HG02943 (cell line): ENCODE measurements around the gene ARHGAP22.

Experiments
- ATAC-seq: cut with Tn5 transposase; IDR thresholded peaks from one replicate; pipeline ENCODE4 v1.9.1; 2021; ENCODE audit warnings: mild to moderate bottlenecking, low read depth, moderate library complexity; ENCODE audit not compliant: unreplicated experiment

ARHGAP22 gene

DNA sequence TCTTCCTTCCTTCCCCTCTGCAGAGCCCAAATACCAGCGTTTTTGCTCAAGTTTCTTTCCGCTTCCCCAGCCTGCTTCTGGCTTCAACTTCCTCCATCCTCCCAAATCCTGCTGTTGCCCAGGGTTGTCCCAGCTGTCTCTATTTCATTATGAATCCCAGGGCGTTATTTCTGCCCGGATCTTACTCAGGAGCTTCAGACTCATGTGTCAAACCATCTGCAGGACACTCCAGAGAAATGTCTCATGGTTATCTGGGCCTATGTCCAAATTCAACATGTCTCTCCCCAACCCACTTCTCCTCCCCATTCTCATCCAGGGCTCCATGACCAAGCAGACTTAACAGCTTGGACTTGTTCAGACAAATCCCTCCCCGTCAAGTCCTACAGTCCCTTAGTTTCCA is 15.6 kb downstream of the ARHGAP22 start:
- ATAC-seq = no peak

DNA sequence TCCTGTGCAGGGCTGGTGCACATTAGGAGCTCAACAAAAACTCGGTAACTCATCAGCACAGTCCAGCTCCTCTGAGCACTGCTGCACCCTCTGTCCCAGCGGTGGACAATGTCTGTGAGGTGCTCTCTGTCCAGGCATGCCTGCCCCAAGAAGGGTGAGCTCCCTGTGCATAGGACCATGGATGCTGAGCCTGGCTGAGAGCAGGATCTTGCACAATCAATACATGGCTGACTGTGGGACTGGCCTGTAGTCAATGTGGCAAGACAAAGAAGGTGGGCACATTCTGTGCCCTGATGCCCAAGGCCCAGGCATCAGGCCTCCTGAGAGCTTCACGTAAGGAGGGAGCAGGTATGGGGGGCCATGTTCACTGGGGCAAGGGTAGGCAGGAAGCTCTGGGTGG is 17.1 kb downstream of the ARHGAP22 start:
- ATAC-seq = no peak

DNA sequence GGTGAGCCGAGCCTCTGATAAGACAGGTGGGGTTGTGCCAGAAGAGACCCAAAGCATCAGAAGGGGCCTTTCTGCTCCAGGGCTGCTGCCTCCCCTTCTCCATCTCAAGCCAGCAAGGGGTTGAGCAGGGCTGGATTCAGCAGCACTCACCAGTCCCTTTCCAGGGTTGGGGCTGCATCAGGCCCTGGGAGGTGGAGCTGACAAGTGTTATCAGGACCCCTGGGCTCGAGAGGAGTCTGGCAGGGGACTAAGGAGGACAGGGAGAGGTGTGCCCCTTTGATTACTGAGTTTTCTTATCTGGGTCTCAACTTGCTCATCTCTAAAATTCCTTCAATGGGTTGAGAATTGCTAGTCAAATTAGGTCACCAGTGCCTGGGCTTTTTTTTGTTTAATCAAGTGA is 17.8 kb downstream of the ARHGAP22 start:
- no peak for ATAC-seq

DNA sequence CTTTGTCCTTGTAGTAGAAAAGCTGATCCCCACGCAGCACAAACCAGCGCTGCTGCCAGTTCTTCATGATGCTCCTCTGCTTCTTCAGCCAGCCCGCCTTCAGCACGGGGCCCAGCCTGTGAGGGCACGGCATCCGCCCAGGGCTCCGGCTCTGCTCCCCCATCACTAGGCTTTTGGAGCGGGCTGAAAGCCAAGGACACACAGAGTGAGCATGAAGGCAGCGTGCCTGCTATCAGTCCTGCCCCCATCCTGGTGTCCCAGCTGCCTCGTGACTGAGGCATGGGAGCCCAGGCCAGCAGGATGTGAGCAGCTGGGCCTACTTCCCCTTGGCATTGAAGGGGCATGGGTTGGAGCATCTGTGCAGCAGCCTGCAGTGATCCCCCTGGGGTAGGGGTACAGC is 21.9 kb downstream of the ARHGAP22 start:
- no peak for ATAC-seq

DNA sequence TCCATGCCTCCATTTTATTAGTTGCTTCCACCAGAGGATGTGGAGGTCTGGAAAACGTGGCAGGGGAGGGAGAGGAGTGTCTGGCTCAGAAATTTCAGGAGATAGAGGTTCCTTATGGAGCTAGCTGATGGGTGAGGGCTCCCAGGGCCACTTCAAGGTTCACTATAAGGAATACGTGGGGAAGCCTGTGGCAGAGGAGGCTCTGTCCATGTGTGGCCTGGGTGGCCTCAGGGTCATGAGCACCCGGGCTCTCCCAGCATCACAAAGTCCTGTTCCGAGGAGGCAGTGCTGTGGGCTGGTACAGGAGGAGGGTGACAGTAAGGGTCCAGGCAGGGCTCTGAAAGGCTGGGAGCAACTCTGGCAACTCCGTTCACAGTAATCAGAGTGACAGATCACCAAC is 24.6 kb downstream of the ARHGAP22 start:
- no peak for ATAC-seq

DNA sequence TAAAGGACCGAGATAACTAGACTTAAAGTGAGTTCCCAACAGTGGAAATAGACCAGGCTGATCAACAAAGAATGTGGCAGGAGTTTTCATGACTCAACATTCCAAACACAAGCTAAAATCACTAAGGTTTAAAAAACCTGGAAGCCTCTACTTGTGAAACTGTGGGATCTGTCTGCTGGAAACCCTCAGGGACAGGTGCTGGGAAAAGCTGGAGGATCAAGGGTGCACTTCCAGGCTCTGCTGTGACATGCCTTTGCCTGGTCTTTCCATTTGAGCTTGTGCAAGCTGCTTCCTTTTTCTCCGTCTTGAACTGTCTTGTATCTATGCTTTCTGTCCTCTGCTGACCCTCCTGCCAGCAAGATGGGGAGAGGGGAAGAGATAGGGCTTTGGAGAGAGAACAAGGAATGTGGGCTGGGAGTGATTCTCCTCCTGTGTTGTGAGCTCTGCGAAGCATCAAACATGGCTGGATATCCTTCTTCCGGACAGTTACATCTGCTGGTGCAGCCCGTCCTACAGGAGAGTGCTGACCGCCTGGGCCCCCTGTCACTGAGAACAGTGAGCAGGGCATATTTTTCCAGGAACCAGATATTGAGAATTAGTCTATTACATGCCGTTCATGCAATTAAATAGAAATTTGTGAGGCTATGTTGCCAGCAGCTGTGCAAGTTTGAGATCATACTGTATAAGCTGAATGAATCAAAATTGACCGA is 25.5 kb downstream of the ARHGAP22 start:
- no peak for ATAC-seq

DNA sequence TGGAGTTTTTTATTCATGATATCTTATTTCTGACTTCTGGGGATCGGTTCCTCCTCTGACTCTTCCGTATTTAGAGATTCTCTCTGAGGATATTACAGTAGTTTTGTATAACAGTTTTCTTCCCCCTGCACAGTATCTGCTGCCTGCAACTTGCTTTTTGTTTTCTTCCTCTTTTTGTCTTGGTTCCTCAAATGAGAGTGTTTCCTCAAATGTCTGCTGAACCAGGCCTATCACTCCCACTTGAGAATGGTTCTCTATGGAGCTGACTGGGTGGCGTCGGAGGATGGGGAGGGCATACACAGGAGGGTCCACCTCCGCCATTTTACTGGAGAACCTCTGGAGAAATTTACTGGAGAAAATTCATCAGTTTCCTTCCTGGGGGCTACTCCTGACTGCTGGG is 27.7 kb downstream of the ARHGAP22 start:
- ATAC-seq = no peak

DNA sequence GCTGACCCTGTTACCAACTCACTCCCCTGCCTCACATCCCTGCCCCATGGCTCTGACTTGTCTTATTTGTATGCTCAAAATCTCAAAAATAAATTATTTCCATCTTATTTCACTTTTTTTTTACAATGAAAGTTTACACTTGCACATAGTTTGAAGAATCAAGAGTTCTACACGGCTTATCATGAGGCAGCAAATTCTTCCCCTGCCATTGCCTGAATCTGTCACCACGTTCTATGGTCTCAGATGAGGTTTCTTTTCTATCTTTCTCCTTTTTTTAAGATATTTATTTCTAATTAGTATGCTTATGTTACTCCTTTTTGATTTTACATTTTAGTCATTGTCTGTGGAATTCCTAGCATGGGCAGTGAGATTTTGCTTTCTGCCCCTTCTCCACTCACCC is 28.4 kb downstream of the ARHGAP22 start:
- ATAC-seq = no peak

DNA sequence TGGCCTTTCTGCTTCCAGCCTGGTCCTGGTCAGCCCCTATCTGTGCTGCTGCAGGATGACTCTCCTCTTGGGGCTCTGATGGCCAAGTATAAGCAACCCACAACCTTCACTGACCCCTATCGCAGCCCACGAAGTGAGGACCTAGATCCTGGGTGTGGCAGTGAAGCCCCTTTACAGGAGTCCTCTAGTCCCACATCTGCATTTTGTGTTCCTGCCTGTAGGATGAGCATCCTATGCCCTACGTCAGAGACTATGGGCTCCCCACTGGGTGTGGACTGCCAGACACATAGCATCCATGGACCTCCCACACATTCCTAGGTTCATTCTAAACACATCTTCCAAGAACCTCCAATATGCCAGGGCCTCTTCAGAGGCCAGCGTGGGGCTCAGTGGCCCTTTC is 29.0 kb downstream of the ARHGAP22 start:
- ATAC-seq = no peak

DNA sequence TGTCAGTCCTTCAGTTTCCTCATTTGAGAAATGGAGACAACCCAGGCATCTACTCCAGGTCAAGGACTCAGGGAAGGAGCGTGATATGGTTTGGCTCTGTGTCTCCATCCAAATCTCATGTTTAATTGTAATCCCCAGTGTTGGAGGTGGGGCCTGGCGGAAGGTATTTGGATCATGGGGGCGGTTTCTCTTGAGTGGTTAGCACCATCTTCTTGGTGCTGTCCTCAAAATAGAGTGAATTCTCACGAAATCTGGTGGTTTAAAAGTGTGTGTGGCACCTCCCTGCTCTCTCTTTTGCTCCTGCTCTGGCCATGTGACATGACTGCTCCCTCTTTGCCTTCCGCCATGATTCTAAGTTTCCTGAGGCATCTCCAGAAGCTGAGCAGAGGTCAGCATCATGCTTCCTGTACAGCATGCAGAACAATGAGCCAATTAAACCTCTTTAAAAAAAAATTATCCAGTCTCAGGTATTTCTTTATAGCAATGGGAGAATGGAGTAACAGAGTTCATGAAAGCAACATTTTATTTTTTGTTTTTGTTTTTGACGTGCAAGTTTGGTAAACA is 30.0 kb downstream of the ARHGAP22 start:
- ATAC-seq = no peak

DNA sequence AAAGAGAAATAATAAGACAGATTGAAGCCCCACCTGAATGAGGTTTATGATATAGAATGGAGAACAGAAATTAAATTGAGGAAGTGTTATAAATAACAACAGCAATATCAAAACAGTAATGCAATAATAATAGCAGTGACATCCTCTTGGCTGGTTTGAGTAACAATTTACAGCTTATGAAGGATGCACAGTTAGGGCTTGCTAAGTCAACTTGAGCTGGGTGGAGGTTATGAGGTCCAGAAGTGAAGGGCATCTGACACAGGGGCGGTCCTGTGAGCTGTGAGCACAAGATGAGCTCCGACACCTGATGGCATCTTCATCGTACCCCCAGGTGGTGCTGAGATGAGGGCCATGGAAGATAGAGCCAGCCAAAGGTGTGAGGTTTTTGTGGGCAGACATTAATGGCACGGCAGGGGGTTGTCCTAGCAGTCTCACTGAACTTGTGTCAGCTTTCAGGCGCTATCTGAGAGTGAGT is 30.5 kb downstream of the ARHGAP22 start:
- no peak for ATAC-seq

DNA sequence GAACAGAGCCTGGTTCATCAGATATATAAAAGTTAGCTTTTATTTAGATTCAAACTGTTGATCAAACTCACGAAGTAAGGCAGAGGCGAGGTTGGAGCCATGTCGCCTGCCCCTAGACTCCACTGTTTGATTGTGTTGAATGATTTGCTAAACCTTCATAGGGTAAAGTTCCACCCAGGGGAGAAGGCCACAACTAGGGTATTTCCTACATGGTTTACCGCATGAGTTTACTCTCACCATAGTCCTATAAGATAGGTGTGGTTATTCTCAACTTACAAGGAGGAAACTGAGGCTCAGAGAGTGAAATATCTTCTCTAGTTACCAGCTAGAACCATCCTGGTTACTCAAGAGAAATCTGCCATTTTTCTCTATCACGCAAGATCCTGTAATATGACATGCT is 31.8 kb downstream of the ARHGAP22 start:
- ATAC-seq = no peak

DNA sequence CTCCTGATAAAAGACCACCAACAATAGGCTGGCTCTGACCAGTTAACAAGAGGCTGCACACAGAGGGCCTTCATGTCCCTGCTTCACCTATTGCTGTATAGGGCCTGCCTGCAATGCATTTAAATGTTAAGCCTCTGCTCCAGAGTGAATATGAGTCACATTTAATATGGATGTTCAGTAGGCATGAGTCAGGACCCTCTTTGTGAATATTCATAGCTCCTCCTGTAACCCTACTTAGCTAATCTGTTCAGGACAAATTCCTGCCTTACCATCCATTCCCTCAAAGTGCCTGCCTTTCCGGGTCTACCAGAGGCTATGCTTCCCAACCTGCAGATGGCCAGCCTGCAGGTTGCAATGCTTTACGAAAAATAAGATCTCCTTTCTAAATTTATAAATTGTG is 32.5 kb downstream of the ARHGAP22 start:
- ATAC-seq = no peak

DNA sequence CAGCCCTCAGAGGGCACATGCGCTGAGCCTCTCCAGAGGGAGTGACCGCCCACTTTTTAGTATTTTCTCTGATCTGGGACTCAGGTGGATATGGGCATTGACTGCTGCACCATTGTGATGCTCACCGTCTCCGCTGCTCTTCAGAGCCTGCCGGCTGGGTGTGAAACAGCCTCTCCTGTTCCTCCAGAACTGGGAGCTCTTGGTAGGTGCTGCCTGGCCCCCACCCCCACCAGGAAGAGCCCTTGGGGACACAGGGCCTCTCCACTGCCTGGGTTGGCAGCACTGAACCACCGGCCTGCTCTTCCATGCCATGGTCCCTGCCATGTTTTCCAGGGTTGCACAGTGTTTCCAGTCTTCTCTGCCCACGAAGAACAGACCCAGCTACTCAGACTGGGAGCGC is 36.3 kb downstream of the ARHGAP22 start:
- no peak for ATAC-seq

DNA sequence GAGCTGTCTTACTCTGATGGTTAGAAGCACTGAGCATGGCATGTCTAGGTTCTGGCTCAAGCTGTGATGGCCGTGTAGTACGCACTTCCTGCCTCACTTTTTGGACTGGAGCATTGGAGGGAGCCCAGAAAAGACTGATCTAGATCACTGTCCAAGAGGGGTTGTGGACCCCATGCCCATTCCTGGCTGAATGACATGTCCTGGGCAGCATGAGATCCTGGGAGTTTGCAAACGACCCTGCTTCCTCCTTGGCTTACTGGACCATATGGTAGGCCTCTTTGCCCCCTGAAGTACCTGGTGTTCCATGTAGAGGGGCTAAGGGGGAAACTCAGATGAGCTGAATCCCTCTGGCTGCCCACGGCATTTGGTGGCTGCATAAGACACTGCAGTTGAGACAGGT is 36.7 kb downstream of the ARHGAP22 start:
- ATAC-seq = no peak

DNA sequence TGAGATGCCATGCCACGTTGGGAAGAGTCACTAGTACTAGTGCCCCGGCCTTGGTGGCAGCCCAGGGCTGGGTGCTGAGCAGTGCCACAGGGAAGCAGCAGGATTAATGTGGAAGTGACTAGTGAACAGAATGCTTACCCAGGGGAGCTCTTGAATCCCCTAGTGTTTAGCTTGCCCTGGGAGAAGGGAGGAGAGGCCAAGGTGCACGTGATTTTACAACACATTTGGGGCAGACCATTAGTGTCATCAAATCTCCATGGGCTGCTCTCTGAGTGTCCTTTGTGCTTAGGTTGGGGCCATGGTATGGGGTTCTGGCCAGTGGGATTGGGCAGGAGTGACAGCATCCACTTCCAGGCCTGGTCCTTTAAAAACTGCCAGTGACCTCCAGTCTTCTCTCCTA is 37.5 kb downstream of the ARHGAP22 start:
- ATAC-seq = no peak

DNA sequence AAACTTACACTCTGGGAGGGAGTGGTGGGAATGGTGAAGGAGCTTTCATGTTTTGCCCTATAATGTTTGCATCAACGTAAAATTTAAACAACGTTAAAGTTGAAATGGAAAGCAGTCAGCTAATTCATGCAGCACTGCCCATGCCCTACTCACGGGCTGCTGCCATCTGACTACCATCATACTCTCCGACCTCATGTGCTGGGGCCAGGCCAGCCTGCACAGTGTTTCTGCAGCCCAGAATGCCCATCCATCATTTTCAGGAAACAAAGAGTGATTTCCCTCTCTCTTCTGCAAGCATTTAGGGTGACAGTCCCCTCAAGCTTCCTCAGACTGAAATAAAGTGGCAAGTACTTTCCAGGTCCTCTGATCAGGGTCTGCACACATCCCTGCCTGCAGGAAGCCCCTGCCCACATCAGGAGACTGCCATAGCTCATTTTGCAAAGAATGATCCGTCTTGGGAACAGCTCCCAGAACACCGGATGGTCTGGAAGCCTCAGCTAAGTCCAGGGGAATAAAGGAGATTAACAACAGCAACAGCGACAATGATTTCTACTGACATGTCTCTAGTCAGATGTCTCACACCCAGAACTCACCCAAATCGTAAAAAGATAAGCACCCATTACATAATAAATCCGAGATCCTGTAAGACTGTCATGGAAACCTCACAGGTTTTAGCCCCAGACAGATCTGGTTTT is 40.3 kb downstream of the ARHGAP22 start:
- ATAC-seq = no peak

DNA sequence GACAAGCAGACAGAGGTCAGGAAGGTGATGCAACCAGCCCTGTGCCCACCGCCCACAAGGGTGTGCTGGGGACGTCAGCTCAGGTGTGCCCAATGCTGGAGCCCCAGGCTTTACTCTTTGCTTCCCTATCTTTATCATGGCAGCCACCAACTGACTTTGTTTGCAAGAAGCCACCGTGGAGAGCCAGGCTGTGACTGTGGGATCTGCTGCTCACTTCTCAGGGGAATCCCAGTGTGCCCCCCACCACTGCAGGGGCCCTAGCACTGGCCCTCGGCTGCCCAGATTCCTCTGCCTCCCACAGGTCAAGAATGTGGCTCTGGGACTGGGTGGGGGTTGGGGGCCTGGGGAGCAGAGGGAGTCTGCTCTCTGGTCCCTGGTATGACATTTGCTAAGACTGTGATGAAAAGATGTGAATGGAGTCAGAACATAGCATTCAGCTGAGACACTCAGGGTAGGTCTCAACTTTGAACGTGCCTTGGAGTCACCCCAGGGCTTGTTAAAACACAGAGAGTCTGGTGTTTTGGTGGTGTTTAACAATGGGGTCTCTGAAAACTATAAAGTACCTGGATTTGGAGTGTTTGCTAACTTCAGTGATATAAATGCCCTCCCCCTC is 47.3 kb downstream of the ARHGAP22 start:
- ATAC-seq = no peak

DNA sequence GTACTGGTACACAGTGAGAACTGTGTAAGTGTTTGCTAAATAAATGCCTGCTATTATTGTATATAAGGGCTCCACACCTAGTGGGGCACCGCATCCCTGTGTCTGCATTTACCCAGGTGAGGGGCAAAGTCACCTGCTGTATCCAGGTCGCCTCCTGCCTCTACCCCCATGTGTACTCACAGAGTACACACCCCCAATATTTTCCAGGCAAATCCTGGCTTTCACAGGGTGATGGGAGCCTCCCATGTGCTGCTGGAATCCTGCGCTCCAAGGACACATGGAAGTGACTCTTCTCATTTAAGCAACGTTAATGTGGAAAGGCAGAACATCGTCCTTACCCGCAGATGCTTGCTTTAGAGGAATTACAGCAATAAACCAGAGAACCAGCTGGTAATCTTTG is 48.2 kb downstream of the ARHGAP22 start:
- no peak for ATAC-seq

DNA sequence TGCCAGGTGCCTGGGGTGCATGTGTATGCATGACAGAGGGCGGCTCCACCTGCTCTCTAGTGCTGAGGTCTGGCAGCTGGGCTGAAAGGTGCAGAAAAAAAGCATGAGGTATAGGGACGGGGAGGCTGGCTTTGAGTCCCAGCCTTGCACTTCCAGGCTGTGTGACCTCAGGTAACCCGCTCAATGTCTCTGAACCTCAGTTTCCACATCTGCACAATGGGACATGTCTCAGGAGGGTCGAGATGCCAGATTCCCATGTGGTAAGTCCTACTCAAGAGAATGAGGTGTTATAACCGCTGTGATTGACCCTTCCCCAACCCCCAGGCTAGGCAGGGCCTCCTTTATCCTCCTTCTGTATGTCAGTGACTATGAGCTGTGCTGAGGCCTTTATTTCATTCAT is 48.8 kb downstream of the ARHGAP22 start:
- ATAC-seq = no peak

DNA sequence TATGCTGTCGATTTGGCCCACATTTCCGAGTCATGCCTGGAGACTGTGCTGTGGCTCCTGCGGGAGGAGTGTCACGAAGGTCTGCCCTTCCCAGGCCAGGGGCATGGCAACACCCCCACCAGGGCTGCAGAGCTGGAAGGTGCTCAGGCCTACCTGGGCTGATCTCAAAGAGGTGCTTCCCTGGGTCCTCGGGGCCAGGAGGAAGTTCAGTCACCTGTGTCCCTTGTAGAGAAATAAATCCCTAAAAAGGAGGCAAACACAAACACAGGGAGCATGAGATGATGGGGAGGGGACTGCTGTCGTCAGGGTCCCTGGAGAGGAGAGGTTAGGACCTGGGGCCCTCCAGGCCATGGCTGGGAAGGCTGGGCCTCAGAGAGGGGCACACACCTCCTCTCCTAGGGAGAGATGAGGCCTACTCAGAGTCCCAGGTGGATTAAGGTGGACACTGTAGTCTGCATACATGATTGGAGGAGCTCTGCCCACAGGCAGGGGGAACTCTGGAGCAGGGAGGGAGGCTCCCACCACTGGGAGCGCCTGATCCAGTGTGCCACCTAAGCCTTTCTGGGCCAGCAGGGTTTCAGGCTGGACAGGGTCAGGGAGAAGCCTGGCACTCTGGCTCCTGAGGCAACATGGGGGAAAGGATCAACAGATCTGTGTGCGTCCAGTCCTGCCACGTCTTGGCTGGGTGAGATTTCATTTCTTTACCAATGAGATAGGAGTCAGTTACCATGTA is 49.4 kb downstream of the ARHGAP22 start:
- ATAC-seq = no peak
